CD4-positive, alpha-beta memory T cell (primary cell): ENCODE results near the gene KRT9. TPM values are rescaled to one million over a fixed set of nuclear protein-coding genes. Genes with fewer than 3 reads are reported as not detected.
A peak's percentile ranks its signal among the peaks of the same experiment; 100 is the strongest.

Experiments used
- CTCF ChIA-PET: fragments of 350-600 bp; sonication (Branson Sonifier 250); formaldehyde crosslinking; loops from one replicate; lab custom pipeline; 2021; ENCODE audit warnings: inconsistent platforms; ENCODE audit not compliant: partially characterized antibody; lab: Charles Lee
- POLR2A ChIA-PET: fragments of 350-600 bp; sonication (Branson Sonifier 250); formaldehyde crosslinking; loops from one replicate; lab custom pipeline; 2021; ENCODE audit not compliant: partially characterized antibody; lab: Charles Lee
- DNase-seq, 5 donors: peaks; one replicate each; pipeline versions ENCODE4 v3.0.0 to v3.0.0-alpha.2; 2020 to 2022; ENCODE audit warnings: mixed read lengths in 1 of 5
- H3K27ac ChIP-seq: one replicate; pipeline ENCODE4 v1.7.0; 2013; ENCODE audit warnings: low read depth, low read length
- H3K27me3 ChIP-seq: 2 replicates; pipeline ENCODE4 v1.7.0; 2013; ENCODE audit warnings: mild to moderate bottlenecking, low read length, moderate library complexity; ENCODE audit not compliant: insufficient read depth
- H3K36me3 ChIP-seq: 2 replicates; pipeline ENCODE4 v1.7.0; 2013; ENCODE audit warnings: mild to moderate bottlenecking, low read length, moderate library complexity; ENCODE audit not compliant: insufficient read depth
- H3K4me1 ChIP-seq: 2 replicates; pipeline ENCODE4 v1.7.0; 2013; ENCODE audit warnings: mild to moderate bottlenecking, low read length, moderate library complexity; ENCODE audit not compliant: insufficient read depth
- H3K4me3 ChIP-seq, 2 donors: one replicate each; pipeline ENCODE4 v1.7.0; 2013; ENCODE audit warnings: low read length in 2 of 2, mild to moderate bottlenecking in 1 of 2
- H3K9me3 ChIP-seq, 2 donors: one replicate each; pipeline ENCODE4 v1.7.0; 2013; ENCODE audit warnings: low read length in 2 of 2, control low read depth in 1 of 2; ENCODE audit not compliant: control insufficient read depth in 1 of 2
- H3K27ac Mint-ChIP-seq, 7 donors: one replicate each; pipeline ENCODE4 v1.8.0; 2020 to 2021; ENCODE audit warnings: mixed read lengths in 7 of 7, mild to moderate bottlenecking in 6 of 7, inconsistent platforms in 3 of 7, moderate library complexity in 3 of 7
- H3K27me3 Mint-ChIP-seq, 2 donors: one replicate each; pipeline ENCODE4 v1.8.0; 2020 to 2021; ENCODE audit warnings: mixed read lengths in 2 of 2
- H3K36me3 Mint-ChIP-seq, 2 donors: one replicate each; pipeline ENCODE4 v1.8.0; 2020 to 2021; ENCODE audit warnings: mixed read lengths in 2 of 2, inconsistent platforms in 1 of 2, mild to moderate bottlenecking in 1 of 2
- H3K4me1 Mint-ChIP-seq, 4 donors: one replicate each; pipeline ENCODE4 v1.8.0; 2020 to 2021; ENCODE audit warnings: mixed read lengths in 4 of 4, mild to moderate bottlenecking in 1 of 4
- H3K4me3 Mint-ChIP-seq, 8 donors: one replicate each; pipeline ENCODE4 v1.8.0; 2020 to 2021; ENCODE audit warnings: mixed read lengths in 8 of 8, mild to moderate bottlenecking in 7 of 8, moderate library complexity in 6 of 8, inconsistent platforms in 3 of 8
- H3K9me3 Mint-ChIP-seq, 8 donors: one replicate each; pipeline ENCODE4 v1.8.0; 2020 to 2021; ENCODE audit warnings: mixed read lengths in 8 of 8, mild to moderate bottlenecking in 5 of 8, inconsistent platforms in 3 of 8, moderate library complexity in 1 of 8
- intact Hi-C: fragments of 100-400 bp; cut with micrococcal nuclease; formaldehyde crosslinking; loops from one replicate; pipeline ENCODE4 v1.15.1; 2023
- polyA plus RNA-seq, 2 donors: library from polyadenylated mRNA; unstranded; fragments of 300-500 nt; fragmentation: Illumina TruSeq; gene quantifications; one replicate each; pipeline ENCODE4 v1.2.3, GENCODE V29; 2021
- total RNA-seq, 2 experiments: library from RNA; stranded (reverse); gene quantifications; one replicate each; pipeline ENCODE4 v1.2.3, GENCODE V29; 2021

Gene KRT9
- total and polyA plus RNA-seq, 4 experiments from 2014 or later, result not detected

GRCh38 chr17:41555105-41555887, 16.6 kb downstream of the KRT9 start:
- Histone ChIP-seq H3K4me3 (no peak overlapping the region), H3K9me3 (no peaks in the 10 kb centered on the region), H3K36me3 (no peaks in the 10 kb centered on the region), H3K4me1 (no peaks in the 10 kb centered on the region), H3K27me3 (no peaks in the 10 kb centered on the region), H3K27ac (no peak overlapping the region)
- no peaks in the 10 kb centered on the region for H3K9me3 Mint-ChIP-seq
- no peak for DNase-seq
- no peak overlapping the region for H3K4me3 Mint-ChIP-seq
- CTCF ChIA-PET, result interaction anchor here (1.0 to 7.8 kb wide), 3 partner anchors 11 to 110 kb away, joined by 3 to 74 read pairs (median 4); no protein-coding TSS in a partner anchor
- POLR2A ChIA-PET, result no interaction called here
- intact Hi-C loops, result no loop called here
- no peak overlapping the region for H3K27ac Mint-ChIP-seq
- peaks cover 23 to 39% of the 10 kb centered on the region in 2 donors for H3K27me3 Mint-ChIP-seq
- H3K36me3 Mint-ChIP-seq, result no peaks in the 10 kb centered on the region
- no peaks in the 10 kb centered on the region for H3K4me1 Mint-ChIP-seq

GRCh38 chr17:41553987-41554680, 17.7 kb downstream of the KRT9 start:
- no peak for DNase-seq
- Histone ChIP-seq H3K9me3 (no peaks in the 10 kb centered on the region), H3K36me3 (no peaks in the 10 kb centered on the region), H3K27ac (no peak overlapping the region), H3K4me1 (peaks cover 6% of the 10 kb centered on the region), H3K27me3 (no peaks in the 10 kb centered on the region), H3K4me3 (no peak overlapping the region)
- H3K4me3 Mint-ChIP-seq, result no peak overlapping the region
- intact Hi-C loops, result no loop called here
- H3K9me3 Mint-ChIP-seq, result no peaks in the 10 kb centered on the region
- peaks cover 21 to 30% of the 10 kb centered on the region in 2 donors for H3K27me3 Mint-ChIP-seq
- ChIA-PET POLR2A (no interaction called here), CTCF (interaction anchor here (1.0 to 7.8 kb wide), 2 partner anchors 95 to 111 kb away, joined by 3 to 74 read pairs; no protein-coding TSS in a partner anchor)
- no peak overlapping the region for H3K27ac Mint-ChIP-seq
- H3K4me1 Mint-ChIP-seq, result peaks cover 3 to 8% (median 4%) of the 10 kb centered on the region in 4 donors
- H3K36me3 Mint-ChIP-seq, result no peaks in the 10 kb centered on the region

GRCh38 chr17:41553176-41553575, 18.7 kb downstream of the KRT9 start:
- H3K4me1 Mint-ChIP-seq, result peaks cover 5 to 16% (median 11%) of the 10 kb centered on the region in 4 donors
- Histone ChIP-seq H3K36me3 (no peaks in the 10 kb centered on the region), H3K27ac (no peak overlapping the region), H3K4me3 (no peak overlapping the region), H3K9me3 (no peaks in the 10 kb centered on the region), H3K27me3 (no peaks in the 10 kb centered on the region), H3K4me1 (peaks cover 15% of the 10 kb centered on the region)
- H3K27me3 Mint-ChIP-seq, result peaks cover 18 to 24% of the 10 kb centered on the region in 2 donors
- no peaks in the 10 kb centered on the region for H3K36me3 Mint-ChIP-seq
- POLR2A ChIA-PET, result interaction anchor here (0.6 kb wide), 1 partner anchor 137 kb away, joined by 3 read pairs; no protein-coding TSS in a partner anchor
- no peak overlapping the region for H3K27ac Mint-ChIP-seq
- DNase-seq, result no peak
- CTCF ChIA-PET, result interaction anchor here (7.8 kb wide), 1 partner anchor 96 kb away, joined by 74 read pairs; no protein-coding TSS in a partner anchor
- intact Hi-C loops, result no loop called here
- no peaks in the 10 kb centered on the region for H3K9me3 Mint-ChIP-seq
- H3K4me3 Mint-ChIP-seq, result no peak overlapping the region

GRCh38 chr17:41552455-41552854, 19.4 kb downstream of the KRT9 start:
- Mint-ChIP-seq H3K36me3 (no peaks in the 10 kb centered on the region), H3K4me3 (no peak overlapping the region), H3K4me1 (peaks cover 5 to 20% (median 15%) of the 10 kb centered on the region in 4 donors), H3K27me3 (peaks cover 16 to 21% of the 10 kb centered on the region in 2 donors), H3K9me3 (peaks cover 0 to under 1% (median 0%) of the 10 kb centered on the region in 8 donors), H3K27ac (peak overlapping the region in 2 of 7 donors; percentile 6 to 15)
- no peak overlapping the region for H3K27ac ChIP-seq
- H3K9me3 ChIP-seq, result no peaks in the 10 kb centered on the region
- no peak for DNase-seq
- ChIA-PET POLR2A (no interaction called here), CTCF (interaction anchor here (5.0 to 7.8 kb wide), 2 partner anchors 96 to 112 kb away, joined by 74 to 130 read pairs; no protein-coding TSS in a partner anchor)
- peaks cover 17% of the 10 kb centered on the region for H3K4me1 ChIP-seq
- no peaks in the 10 kb centered on the region for H3K36me3 ChIP-seq
- H3K27me3 ChIP-seq, result no peaks in the 10 kb centered on the region
- intact Hi-C loops, result no loop called here
- H3K4me3 ChIP-seq, result no peak overlapping the region

- Mint-ChIP-seq H3K36me3 (peaks cover 0 to 5% of the 10 kb centered on the region in 2 donors), H3K9me3 (peaks cover 0 to 3% (median 0%) of the 10 kb centered on the region in 8 donors), H3K27ac (no peak overlapping the region), H3K4me3 (no peak overlapping the region), H3K27me3 (peaks cover 12 to 18% of the 10 kb centered on the region in 2 donors), H3K4me1 (peaks cover 5 to 20% (median 15%) of the 10 kb centered on the region in 4 donors)
- no peak overlapping the region for H3K27ac ChIP-seq
- intact Hi-C loops, result no loop called here
- ChIA-PET CTCF (interaction anchor here (0.9 to 7.8 kb wide), 7 partner anchors 8 to 694 kb away, joined by 3 to 130 read pairs (median 42); no protein-coding TSS in a partner anchor), POLR2A (interaction anchor here (0.8 kb wide), 1 partner anchor 99 kb away, joined by 4 read pairs; no protein-coding TSS in a partner anchor)
- H3K4me3 ChIP-seq, result no peak overlapping the region
- DNase-seq, result no peak
- no peaks in the 10 kb centered on the region for H3K9me3 ChIP-seq
- peaks cover 17% of the 10 kb centered on the region for H3K4me1 ChIP-seq
- no peaks in the 10 kb centered on the region for H3K36me3 ChIP-seq
- H3K27me3 ChIP-seq, result no peaks in the 10 kb centered on the region
Measured at GRCh38 chr17:41551365-41551764, 20.5 kb downstream of the KRT9 start.

- intact Hi-C loops, result loop anchor here (1.0 to 2.0 kb wide), 5 partner anchors 113 to 692 kb away; no protein-coding TSS in a partner anchor
- peak overlapping the region in 1 of 8 donors; percentile 52 for H3K4me3 Mint-ChIP-seq
- no peak overlapping the region for H3K27ac ChIP-seq
- ChIA-PET POLR2A (interaction anchor here (1.3 to 2.8 kb wide), 7 partner anchors 44 to 241 kb away, joined by 3 to 18 read pairs (median 8); partner anchors contain the start of genes EIF1 and KRTAP16-1), CTCF (interaction anchor here (0.6 to 7.8 kb wide), 50 partner anchors 9 to 1624 kb away, joined by 3 to 130 read pairs (median 5); partner anchors contain the start of genes EIF1, KRT13, KRT20 and KRT33A)
- peaks cover 17% of the 10 kb centered on the region for H3K4me1 ChIP-seq
- peaks cover 5 to 20% (median 15%) of the 10 kb centered on the region in 4 donors for H3K4me1 Mint-ChIP-seq
- H3K9me3 Mint-ChIP-seq, result peaks cover 0 to 4% (median 0%) of the 10 kb centered on the region in 8 donors
- H3K4me3 ChIP-seq, result no peak overlapping the region
- no peaks in the 10 kb centered on the region for H3K36me3 ChIP-seq
- no peaks in the 10 kb centered on the region for H3K9me3 ChIP-seq
- no peaks in the 10 kb centered on the region for H3K27me3 ChIP-seq
- peak overlapping the region in 6 of 7 donors; percentile 68 to 84 (median 80) for H3K27ac Mint-ChIP-seq
- no peak for DNase-seq
- H3K36me3 Mint-ChIP-seq, result peaks cover 0 to 5% of the 10 kb centered on the region in 2 donors
- peaks cover 10 to 15% of the 10 kb centered on the region in 2 donors for H3K27me3 Mint-ChIP-seq
Measured at GRCh38 chr17:41549596-41550039, 22.2 kb downstream of the KRT9 start.
